Activated T-cell treated with anti-CD3 and anti-CD28 coated beads for 1 hour (primary cell): ENCODE results near the gene DNHD1.

Experiments used
- DNase-seq: peaks from one replicate; pipeline ENCODE4 v3.0.0-alpha.2; 2020; ENCODE audit warnings: low read depth

The DNHD1 gene

DNA sequence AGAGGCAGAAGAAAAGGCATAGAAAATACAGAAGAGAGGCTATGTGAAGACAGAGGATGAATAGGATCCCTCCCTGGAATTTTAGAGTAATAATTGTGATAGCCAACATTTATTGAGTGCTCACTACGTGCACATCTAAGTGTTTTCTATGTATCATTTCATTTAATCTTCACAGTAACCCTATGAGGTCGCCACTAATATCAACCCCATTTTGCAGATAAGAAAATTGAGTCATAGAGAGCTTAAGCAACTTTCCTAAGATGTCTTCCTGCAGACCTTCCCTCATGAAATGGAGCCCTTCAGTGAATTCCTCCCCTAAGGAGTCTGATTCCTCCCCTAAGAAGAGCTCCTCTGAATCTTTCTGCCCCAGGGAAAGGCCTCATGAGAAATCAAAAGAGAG is 68.2 kb downstream of the DNHD1 start:
- DNase-seq: no peak

DNA sequence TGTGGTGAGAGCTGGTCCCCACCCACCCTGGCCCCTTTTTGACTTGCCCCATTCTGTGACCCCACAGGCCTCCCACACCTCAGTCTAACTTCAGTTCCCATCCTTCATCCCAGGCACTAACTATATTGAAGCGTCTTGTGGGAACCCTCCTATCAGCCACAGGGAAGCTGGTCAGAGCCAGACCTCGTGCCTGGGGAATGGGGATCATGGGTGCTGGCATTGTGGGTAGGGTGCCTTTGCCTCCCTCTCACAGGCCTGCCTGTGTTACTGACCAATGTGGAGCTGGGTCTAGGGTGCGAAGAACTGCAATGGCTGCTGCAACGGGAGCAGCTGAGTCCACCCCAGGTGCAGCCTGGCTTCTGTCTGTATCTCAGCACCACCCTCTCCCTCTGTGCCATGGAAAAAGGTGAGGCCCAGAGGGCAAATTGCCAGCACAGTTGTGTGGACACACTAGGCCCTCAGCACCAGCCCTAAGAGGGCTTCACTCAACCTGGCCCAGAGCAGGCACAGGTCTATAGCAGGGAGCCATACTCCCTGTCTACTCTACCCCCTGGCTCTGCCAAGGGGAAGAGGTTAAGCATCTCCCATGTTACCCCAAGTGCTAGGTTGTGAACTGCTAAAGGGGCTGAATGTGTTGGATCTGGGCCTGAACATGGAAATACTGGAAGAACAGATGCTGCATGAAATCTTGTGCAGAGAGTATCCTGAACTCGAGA is 69.1 kb downstream of the DNHD1 start:
- DNase-seq: no peak

GRCh38 chr11:6566704-6567370 is 69.8 kb downstream of the DNHD1 start:
- no peak for DNase-seq

DNA sequence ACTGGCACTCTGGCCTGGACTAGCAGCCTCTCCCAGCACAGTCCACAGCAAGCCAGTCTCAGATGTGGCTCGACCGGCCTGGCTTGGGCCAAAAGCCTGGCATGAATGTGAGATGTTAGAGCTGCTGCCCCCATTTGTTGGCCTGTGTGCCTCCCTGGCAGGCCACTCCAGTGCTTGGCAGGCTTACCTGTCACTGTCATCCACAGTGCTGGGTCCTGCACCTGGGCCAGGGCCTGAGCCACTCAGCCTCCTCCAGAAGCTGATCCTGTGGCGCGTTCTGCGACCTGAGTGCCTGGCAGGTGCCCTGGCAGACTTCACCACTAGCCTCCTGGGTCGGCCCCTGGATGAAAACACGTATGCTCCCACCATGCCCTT is 70.3 kb downstream of the DNHD1 start:
- DNase-seq: no peak

DNA sequence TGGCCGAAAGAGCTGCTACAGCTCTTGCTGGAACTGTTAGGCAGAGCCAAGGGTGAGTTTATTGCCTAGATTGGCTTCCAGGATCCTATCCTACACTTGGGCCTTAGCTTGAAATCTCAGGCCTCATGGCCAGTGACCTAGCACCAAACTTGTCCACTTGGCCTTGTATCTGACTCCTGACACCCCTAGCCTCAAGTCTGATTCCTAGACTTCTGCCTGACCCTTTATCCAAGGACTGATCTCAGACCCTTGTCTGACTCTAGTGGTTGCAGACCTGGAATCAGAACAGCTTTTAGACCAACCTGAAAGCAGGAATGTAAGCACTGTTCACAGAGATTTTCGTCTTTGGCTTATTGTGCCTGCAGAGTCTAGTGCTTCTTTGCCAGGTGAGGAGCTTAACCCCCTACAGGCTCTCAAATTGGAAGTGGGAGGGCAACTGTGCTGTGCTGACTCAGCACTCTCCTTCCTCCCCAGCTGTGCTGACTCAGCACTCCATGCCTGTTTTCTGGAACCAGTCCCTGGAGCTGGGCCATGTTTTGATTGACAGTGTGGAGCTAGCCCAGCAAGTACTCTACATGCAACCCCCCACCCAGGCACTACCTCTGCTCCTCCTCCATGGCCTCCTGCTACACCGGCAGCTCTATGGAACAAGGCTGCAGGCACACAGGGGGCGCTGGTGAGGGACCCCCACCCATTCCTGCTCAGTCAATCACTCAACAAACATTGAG is 71.3 kb downstream of the DNHD1 start:
- no peak for DNase-seq

GRCh38 chr11:6569706-6570105 is 72.6 kb downstream of the DNHD1 start:
- no peak for DNase-seq

DNA sequence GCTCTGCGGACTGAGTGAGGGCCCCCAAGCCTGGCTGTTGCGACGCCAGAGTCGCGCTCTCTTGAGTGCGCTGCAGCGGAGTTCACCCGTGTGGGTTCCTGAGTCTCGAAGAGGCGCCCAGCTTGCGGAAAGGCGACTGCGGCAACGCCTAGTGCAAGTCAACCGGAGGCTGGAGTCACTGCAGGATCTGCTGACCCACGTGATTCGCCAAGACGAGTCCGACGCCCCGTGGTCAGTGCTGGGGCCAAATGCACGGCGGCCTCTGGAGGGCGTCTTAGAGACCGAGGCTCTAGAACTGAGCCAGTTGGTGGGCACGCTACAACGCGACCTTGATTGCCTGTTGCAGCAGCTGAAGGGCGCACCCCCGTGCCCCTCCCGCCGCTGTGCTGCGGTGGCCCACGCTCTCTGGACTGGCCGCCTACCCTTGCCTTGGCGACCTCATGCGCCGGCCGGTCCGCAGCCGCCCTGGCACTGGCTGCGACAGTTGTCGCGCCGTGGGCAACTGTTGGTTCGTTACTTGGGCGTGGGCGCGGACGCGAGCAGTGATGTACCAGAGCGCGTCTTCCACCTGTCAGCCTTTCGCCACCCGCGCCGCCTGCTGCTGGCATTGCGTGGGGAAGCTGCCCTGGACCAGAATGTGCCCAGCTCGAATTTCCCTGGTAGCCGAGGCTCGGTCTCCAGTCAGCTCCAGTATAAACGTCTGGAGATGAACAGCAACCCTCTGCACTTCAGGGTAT is 73.8 kb downstream of the DNHD1 start:
- no peak for DNase-seq

DNA sequence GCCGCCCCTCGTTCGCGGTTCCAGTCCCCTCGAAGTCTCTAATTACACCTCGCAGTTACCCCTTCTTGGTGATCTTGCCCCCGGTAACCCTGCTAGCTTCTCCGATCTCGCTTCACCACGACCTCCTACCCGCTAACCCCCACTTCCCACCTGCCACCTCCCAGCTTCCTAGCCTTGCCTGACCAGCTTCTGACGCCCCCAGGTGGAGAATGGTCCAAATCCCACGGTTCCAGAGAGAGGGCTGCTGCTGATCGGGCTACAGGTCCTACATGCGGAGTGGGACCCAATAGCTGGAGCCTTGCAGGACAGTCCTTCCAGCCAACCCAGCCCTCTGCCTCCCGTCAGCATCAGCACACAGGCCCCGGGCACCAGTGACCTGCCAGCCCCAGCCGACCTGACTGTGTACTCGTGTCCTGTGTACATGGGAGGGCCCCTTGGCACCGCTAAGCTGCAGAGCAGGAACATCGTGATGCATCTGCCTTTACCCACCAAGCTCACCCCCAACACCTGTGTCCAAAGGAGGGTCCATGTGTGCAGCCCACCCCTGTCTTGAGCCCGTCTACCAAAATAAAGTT is 74.4 kb downstream of the DNHD1 start:
- DNase-seq: no peak

- DNase-seq: no peak
Measured at GRCh38 chr11:6572215-6572614, 75.1 kb downstream of the DNHD1 start.

- DNase-seq: no peak
Measured at GRCh38 chr11:6574816-6575715, 78.0 kb downstream of the DNHD1 start.

- DNase-seq: no peak
Measured at GRCh38 chr11:6576471-6577373, 79.6 kb downstream of the DNHD1 start.

DNA sequence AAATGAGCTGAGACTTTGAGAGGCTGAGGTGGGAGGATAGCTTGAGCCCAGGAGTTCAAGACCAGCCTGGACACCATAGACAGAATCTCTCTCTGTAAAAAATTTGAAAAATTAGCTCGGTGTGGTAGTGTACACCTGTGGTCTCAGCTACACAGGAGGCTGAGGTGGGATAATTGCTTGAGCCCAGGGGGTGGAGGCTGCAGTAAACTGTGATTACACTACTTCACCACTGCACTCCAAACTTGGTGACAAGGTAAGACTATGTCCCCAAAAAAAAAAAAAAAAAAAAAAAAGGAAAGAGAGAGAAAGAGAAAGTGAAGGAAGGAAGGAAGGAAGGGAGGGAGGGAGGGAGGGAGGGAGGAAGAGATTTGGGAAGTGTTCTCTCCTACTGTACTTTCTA is 81.1 kb downstream of the DNHD1 start:
- no peak for DNase-seq

DNA sequence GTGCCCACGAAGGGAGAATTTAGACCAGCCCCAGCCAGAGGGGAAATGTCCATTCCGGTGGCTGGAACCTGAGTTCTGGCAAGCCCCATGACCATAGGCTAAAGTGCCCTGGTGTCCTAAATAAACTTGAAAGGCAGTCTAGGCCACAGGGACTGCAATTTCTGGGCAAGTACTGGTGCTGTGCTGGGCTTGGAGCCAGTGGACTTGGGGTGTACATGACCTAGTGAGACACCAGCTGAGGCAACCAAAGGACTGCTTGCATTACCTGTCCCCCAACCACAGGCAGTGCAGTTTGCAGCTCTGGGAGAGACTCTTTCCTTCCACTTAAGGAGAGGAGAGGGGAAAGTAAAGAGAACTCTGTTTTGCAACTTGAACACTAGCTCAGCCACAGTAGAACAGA is 82.6 kb downstream of the DNHD1 start:
- no peak for DNase-seq

GRCh38 chr11:6583584-6583983 is 86.5 kb downstream of the DNHD1 start:
- DNase-seq: no peak

DNA sequence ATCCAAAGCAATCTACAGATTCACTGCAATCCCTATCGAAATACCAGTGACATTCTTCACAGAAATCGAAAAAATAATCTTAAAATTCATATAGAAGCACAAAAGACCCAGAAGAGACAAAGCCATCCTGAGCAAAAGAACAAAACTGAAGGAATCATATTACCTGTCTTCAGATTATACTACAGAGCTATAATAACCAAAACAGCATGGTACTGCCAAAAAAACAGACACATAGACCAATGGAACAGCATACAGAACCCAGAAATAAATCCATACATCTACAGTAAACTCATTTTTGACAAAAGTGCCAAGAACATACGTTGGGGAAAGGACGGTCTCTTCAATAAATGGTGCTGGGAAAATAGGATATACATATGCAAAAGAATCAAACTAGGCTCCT is 87.4 kb downstream of the DNHD1 start:
- DNase-seq: no peak

GRCh38 chr11:6586434-6587359 is 89.6 kb downstream of the DNHD1 start:
- DNase-seq: no peak

DNA sequence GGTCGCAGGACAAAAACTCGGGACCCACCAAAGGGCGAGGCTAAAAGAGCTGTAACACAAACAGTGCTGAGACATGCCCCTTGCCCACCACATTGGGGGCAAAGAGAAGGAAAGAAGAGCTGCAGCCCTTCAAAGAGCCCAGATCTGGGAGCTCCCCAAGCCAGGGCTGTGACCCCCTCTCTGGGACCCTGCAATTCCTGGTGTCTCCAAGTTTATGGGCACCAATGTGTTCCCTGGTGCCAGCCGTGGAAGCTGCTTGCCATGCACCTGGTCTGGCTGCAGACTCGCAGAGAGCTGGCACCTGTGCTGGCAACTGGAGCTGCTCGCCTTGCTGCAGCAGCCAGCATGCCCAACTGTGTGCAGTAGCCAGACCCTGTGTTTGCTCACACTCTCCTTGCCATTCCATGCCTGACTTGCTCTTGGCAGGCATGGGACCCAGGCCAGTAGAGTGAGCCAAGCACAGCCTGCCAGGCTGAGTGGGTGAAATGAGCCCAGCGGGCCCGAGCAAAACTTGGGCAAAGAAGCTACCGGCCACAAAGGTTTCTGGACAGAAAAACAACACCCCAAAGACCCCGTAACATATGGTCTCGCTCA is 90.4 kb downstream of the DNHD1 start:
- DNase-seq: no peak

DNA sequence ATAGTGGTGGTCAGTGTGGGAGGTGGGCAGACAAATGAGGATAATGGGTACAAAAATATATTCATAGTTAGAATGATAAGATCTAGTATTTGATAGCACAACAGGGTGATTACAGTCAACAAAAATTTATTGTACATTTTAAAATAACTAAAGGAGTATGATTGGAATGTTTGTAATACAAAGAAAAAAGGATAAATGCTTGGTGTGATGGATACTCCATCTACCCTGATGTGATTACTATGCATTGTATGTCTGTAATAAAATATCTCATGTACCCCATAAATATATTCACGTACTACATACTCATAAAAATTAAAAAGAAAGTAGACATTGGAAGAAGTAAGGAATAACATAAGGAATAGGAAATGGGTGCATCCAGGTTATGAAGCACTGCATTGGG is 90.9 kb downstream of the DNHD1 start:
- DNase-seq: no peak
